Urinary bladder (tissue), 4 donors: Measurements from ENCODE around the gene EIF3K. TPM values are rescaled to one million over a fixed set of nuclear protein-coding genes. Genes with fewer than 3 reads are reported as not detected.

Source experiments
- DNase-seq: peaks from one replicate; pipeline ENCODE4 v3.0.0-alpha.2; 2015; ENCODE audit errors: extremely low spot score
- H3K27ac ChIP-seq: one replicate; pipeline ENCODE4 v1.5.1; 2013; ENCODE audit warnings: low read depth, mild to moderate bottlenecking, moderate library complexity
- H3K36me3 ChIP-seq: one replicate; pipeline ENCODE4 v1.6.1; 2013; ENCODE audit warnings: mild to moderate bottlenecking, moderate library complexity; ENCODE audit not compliant: insufficient read depth
- H3K4me1 ChIP-seq: one replicate; pipeline ENCODE4 v1.6.1; 2013; ENCODE audit warnings: mild to moderate bottlenecking, moderate library complexity; ENCODE audit not compliant: insufficient read depth
- H3K4me3 ChIP-seq: one replicate; pipeline ENCODE4 v1.5.1; 2013; ENCODE audit warnings: low read depth, low read length
- WGBS: extraction: QIAGEN DNeasy Blood & Tissue Kit; methylation state at CpG from one replicate; pipeline ENCODE4 v1.1.7; 2013; 5-methylcytosine and 5-hydroxymethylcytosine counted together
- polyA plus RNA-seq: library from polyadenylated mRNA; stranded (reverse); fragments of 200-250 nt; gene quantifications from one replicate; pipeline ENCODE4 v1.2.3, GENCODE V29; 2013
- total RNA-seq: library from RNA; depleted of rRNA; stranded (reverse); fragments of >200 nt; gene quantifications from one replicate; pipeline ENCODE4 v1.2.3, GENCODE V29; 2014
- donor health status: healthy with polysubstance abuse.
- donor health status: healthy.

EIF3K gene
- total and polyA plus RNA-seq, 2 donors: 92.4 to 373 TPM

DNA sequence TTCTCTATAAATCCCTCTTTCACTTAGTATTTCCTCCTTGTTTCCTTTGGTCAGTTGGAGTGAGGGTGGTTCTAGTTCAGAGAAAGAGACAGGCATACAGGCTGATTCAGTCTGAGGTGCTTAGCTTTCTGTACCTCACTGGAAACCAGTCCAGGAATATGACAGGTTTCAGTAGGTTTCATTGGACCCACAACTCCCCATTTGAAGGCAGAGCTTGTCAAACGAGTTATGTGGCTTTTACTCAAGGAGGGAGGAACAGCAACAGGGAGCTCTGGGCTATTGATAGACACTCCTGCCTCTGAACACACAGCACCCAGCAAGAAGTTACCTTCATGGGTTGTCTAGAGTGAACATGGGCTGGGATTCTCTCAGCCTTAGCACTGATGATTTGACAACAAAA is 43.0 kb downstream of the EIF3K start:
- no peak for DNase-seq
- WGBS: 20% methylated on average over 1 of the region's 1 CpG
- H3K4me1 ChIP-seq: no peaks in the 10 kb centered on the region
- H3K4me3 ChIP-seq: no peak overlapping the region
- H3K36me3 ChIP-seq: no peaks in the 10 kb centered on the region
- H3K27ac ChIP-seq: peak overlapping the region; percentile 35

GRCh38 chr19:38662537-38663155 is 43.7 kb downstream of the EIF3K start:
- 61% methylated on average over 7 of the region's 7 CpGs for WGBS
- no peak for DNase-seq
- H3K4me3 ChIP-seq: no peak overlapping the region
- no peak overlapping the region for H3K27ac ChIP-seq
- H3K4me1 ChIP-seq: no peaks in the 10 kb centered on the region
- H3K36me3 ChIP-seq: no peaks in the 10 kb centered on the region

GRCh38 chr19:38663156-38663651 is 44.2 kb downstream of the EIF3K start:
- Histone ChIP-seq H3K4me1 (no peaks in the 10 kb centered on the region), H3K4me3 (no peak overlapping the region), H3K27ac (peak overlapping the region; percentile 18), H3K36me3 (no peaks in the 10 kb centered on the region)
- 77% methylated on average over 22 of the region's 22 CpGs for WGBS
- DNase-seq: no peak

GRCh38 chr19:38663957-38664502 is 45.0 kb downstream of the EIF3K start:
- Histone ChIP-seq H3K4me3 (no peak overlapping the region), H3K27ac (peak overlapping the region; percentile 5), H3K4me1 (no peaks in the 10 kb centered on the region), H3K36me3 (no peaks in the 10 kb centered on the region)
- no peak for DNase-seq
- WGBS: 46% methylated on average over 19 of the region's 19 CpGs

DNA sequence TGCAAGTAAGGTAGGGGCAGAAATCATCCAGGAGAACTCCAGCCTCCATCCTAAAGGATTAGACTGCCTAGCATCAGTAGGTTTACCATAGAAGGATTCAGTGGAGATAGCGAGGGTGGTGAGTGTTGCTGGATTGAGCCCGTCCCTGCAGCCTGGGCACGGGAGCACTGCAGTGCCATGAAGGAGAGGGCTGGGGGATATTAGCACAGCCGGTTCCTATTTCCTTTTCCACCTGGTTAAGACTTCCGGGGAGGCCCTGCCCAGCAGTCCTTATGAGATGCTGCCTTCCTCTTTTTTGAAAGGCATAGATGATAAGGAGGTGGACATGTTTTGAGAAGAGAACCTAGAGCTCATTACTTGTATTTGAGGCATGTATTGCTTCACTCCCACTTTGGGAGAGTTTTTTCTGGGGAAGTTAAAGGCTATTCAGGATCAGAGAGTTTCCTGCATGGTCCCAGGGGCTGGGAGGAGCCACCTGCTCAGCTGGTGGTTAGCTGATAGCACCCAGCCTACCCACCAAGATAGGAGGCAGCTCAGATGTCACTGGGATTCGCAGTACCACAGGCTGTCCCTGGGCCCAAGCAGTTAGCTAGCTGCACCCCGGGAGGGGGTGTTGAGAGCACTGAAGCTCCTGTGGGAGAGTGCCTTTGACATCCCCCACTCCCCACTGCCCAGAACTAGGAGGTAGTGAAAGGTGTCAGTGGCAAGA is 45.7 kb downstream of the EIF3K start:
- Histone ChIP-seq H3K4me3 (no peak overlapping the region), H3K4me1 (no peaks in the 10 kb centered on the region), H3K27ac (peak overlapping the region; percentile 5), H3K36me3 (no peaks in the 10 kb centered on the region)
- WGBS: 36% methylated on average over 7 of the region's 7 CpGs
- DNase-seq: no peak

DNA sequence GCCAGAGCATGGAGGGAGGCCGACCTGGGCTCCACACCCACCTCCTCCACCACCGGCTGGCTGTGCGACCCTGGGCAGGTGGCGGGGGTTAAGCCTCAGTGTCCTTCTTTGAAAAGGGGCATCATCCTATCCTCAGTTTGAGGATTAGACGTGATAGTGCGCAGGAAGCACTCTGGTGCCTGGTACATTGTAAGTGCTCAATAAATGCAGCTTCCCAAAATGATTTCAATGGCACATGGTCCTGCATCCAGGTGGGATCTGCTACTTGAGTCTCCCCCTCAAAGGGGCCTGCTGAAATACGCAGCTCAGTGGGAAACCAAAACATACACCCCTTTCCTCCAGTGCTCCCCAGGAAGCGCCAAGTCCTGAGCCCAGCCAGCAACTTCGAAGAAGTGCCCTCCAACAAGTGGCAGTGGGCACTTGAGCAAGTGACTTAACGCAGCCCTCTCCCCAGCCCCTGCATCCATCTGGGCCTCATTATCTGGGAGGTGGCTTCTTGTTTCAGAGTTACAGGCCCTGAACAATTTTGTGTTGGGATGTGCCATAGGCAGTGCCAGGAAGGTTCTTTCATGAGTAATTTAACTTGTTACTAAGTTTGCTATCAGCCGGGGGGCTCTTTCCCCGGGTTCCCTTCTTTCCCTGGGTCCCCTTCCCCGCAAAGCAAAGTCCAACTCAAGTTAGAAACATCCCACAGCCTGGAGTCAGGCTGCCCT is 46.4 kb downstream of the EIF3K start:
- Histone ChIP-seq H3K36me3 (no peaks in the 10 kb centered on the region), H3K4me1 (no peaks in the 10 kb centered on the region), H3K4me3 (no peak overlapping the region), H3K27ac (peak overlapping the region; percentile 56)
- no peak for DNase-seq
- 70% methylated on average over 13 of the region's 13 CpGs for WGBS

GRCh38 chr19:38665950-38666662 is 47.1 kb downstream of the EIF3K start:
- no peak for DNase-seq
- H3K4me3 ChIP-seq: no peak overlapping the region
- H3K27ac ChIP-seq: peak overlapping the region; percentile 56
- no peaks in the 10 kb centered on the region for H3K36me3 ChIP-seq
- no peaks in the 10 kb centered on the region for H3K4me1 ChIP-seq
- 36% methylated on average over 19 of the region's 19 CpGs for WGBS

DNA sequence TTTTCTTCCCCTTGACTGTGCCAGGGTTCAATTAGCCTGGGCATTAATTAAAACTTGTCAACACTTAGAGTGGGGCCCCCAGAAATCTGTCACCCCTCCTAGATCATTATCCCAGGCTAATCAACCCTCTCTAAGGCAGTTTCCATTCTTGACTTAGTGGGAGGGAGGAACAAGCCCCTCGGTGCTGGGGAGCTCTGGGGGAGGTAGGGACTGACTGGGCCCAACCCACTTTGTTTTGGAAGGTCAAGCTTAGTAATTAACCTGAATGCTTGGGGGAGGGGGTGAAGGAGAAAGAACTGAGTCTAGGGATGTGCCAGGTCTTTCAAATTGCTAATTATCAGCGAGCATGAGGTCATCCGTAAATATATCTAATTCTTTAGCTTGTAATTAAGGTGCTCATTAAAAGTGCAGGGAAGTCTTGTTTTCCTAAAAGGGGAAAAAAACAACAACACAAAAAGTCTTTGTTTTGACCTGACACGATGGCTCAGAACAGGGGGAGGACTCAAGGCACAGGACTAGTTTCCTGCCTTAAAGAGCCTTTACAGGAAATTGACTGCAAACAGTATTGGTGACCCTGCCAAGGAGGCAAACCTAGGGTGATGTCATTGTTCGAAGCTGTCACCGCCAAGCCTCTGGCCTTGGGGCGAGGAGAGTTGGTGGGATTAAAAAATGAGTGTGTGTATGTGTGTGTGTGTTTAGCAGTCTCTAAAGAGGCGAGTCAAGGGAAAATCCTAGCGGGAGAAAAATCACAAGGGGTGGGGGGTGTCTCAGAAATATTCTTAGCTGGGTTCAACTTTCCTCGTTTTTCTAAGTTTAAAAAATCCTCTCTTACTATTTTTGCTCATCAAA is 47.9 kb downstream of the EIF3K start:
- Histone ChIP-seq H3K4me1 (no peaks in the 10 kb centered on the region), H3K4me3 (no peak overlapping the region), H3K36me3 (no peaks in the 10 kb centered on the region), H3K27ac (peak overlapping the region; percentile 56)
- DNase-seq: no peak
- 27% methylated on average over 10 of the region's 10 CpGs for WGBS

GRCh38 chr19:38667661-38668171 is 48.7 kb downstream of the EIF3K start:
- no peaks in the 10 kb centered on the region for H3K36me3 ChIP-seq
- no peaks in the 10 kb centered on the region for H3K4me1 ChIP-seq
- no peak for DNase-seq
- H3K4me3 ChIP-seq: no peak overlapping the region
- WGBS: 24% methylated on average over 8 of the region's 8 CpGs
- peak overlapping the region; percentile 12 for H3K27ac ChIP-seq

GRCh38 chr19:38669552-38669951 is 50.6 kb downstream of the EIF3K start:
- H3K4me3 ChIP-seq: no peak overlapping the region
- no peaks in the 10 kb centered on the region for H3K4me1 ChIP-seq
- H3K27ac ChIP-seq: no peak overlapping the region
- DNase-seq: no peak
- H3K36me3 ChIP-seq: no peaks in the 10 kb centered on the region
- WGBS: 56% methylated on average over 5 of the region's 5 CpGs

DNA sequence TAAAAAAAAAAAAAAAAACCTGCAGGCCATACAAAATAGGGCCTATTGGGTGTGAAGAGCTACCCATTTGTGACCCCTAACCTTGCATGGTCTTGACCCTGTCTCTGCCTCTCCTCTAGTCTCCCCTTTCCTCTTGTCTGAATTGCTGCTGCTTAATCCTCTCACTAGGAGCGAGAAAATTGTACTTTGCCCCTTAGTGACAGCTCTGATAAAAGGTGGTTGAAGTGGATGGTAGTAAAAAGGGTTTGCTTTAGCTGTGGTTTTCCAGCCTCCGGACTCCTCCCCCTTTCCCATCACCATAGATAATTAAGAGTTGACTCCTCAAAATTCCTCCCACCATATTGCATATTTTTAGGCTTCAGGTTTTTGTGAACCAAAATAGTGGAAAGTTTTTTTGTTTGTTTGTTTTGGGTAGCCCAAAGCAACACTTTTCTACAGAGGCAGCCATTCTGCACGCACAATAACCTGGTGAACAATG is 52.0 kb downstream of the EIF3K start:
- Histone ChIP-seq H3K36me3 (no peaks in the 10 kb centered on the region), H3K4me1 (no peaks in the 10 kb centered on the region), H3K27ac (no peak overlapping the region), H3K4me3 (no peak overlapping the region)
- 64% methylated on average over 3 of the region's 3 CpGs for WGBS
- DNase-seq: no peak

DNA sequence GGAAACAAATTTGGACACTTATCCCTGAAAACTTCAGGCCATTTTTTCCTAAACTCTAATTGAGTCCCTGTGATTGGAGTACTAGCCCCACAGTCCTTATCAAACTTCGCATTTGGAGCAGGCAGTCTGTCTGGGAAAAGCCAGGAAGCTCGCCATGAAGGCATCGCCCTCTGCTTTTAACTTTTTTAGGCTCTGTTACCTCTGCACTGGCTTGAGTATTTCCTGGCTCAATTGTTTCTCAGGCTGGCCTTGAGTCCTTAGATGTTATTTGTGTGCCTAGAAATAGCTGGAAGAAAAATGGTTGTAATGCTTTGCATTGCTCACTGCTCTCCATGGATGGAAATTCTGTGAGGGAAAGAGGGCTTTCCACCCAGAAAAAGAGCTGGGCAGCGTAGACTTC is 52.7 kb downstream of the EIF3K start:
- no peak for DNase-seq
- H3K36me3 ChIP-seq: no peaks in the 10 kb centered on the region
- 53% methylated on average over 4 of the region's 4 CpGs for WGBS

More for the DNA sequence above, 52.7 kb downstream of the EIF3K start:
- Histone ChIP-seq H3K4me3 (no peak overlapping the region), H3K27ac (no peak overlapping the region), H3K4me1 (no peaks in the 10 kb centered on the region)
